NCI-H2227 treated with DMSO at 0.1 percent for 48 hours (cell line): ENCODE results near the gene LCE1A.

Source experiments
- DNase-seq: peaks from one replicate; lab custom pipeline; 2025; lab: John Stamatoyannopoulos, UW

Gene LCE1A, protein sequence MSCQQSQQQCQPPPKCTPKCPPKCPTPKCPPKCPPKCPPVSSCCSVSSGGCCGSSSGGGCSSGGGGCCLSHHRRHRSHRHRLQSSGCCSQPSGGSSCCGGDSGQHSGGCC

GRCh38 chr1:152827173-152827572 lies at the start of gene LCE1A:
Gene LCE1A (plus strand): TSS chr1:152827473. CDS start chr1:152827473, 0 bp downstream.
- no peak for DNase-seq

GRCh38 chr1:152777510-152778137 lies 49.6 kb upstream of the LCE1A start:
- no peak for DNase-seq

DNA sequence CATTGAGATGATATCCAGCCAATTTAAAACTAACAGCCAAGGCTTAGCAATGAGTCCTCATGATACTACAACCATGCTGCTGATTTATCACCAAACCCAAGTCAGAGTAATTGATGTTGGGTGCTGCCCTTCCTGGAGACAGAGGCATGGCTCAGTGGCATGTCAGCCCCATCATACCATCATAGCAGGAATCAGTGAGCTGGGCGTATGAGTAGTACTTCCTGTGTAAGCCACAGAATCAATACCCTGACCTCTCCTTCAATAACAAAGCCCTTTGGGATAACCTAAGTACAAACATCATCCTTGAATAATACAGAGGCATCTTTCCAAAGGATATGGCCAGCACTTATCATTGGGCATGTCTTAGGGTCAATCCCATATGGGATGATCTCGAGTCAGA lies 44.2 kb upstream of the LCE1A start:
- no peak for DNase-seq

GRCh38 chr1:152786077-152786476 lies 41.2 kb upstream of the LCE1A start, which contains the start of gene LCE1E:
Gene LCE1E (plus strand): TSS chr1:152786257. CDS start chr1:152787300, 1,043 bp downstream.
- no peak for DNase-seq

DNA sequence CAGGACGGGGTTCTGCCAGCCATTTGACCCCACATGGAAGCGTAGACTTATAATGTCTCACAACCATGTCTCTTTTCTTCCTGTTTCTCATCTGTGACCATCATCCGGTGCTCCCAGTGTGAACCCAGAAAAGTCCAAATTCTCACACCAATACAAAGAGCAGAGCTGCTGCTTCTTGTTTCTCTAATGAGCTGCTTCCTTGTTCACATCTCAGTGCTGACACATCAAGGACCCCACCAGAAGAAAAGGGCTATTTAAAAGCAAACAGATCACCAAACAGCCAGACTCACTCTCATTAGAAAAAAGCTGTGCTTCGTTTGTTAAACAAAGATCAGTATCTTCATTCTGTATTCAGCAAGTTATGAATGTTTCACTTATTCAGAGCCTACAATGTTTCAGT lies 31.6 kb upstream of the LCE1A start:
- no peak for DNase-seq

DNA sequence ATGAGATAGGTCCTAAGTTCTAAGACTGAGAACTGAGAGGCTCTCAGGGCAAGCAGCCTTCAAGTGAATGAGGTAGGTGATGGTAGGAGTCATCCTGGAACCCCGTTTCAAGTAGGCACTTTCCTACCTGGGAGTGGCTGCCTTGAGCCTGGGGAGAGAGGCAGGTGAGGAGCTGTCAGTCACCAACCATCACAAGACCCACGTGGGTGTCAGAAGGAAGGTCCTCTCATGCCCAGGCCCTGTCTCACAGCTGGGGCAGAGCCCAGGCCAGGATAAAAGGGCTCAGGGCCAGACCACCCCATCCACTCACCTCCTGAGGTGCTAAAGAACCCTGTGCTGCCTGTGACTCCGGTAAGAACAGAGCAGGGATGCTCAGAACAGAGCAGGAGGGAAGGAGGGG lies 30.9 kb upstream of the LCE1A start, which contains the start of gene LCE1D:
TSS of gene LCE1D (plus strand) at position 301 of the 400 bp plus-strand sequence. CDS start 1,074 bp downstream, outside the sequence.
- no peak for DNase-seq

- no peak for DNase-seq
These were observed 25.9 kb upstream of the LCE1A start for GRCh38 chr1:152801333-152801732.

DNA sequence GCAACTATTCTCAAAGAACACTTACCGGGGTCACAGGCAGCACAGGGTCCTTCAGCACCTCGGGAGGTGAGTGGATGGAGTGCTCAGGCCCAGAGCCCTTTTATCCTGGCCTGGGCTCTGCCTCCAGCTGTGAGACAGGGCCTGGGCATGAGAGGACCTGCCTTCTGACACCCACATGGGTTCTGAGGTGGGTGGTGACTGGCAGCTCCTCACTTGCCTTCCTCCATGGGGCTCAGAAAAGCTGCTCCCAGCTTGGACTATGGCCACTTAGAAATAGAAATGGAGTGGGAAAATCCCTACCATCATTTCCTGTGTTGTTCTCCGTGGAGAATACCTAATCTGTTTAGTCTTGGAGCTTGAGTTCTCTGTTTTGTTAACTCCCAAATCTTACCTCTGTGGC lies 20.7 kb upstream of the LCE1A start, which contains the start of gene LCE1C:
TSS of gene LCE1C (minus strand) at position 76 of the 400 bp plus-strand sequence. CDS start 1,173 bp downstream, outside the sequence.
- DNase-seq = no peak

GRCh38 chr1:152811050-152811449 lies 16.2 kb upstream of the LCE1A start:
- no peak for DNase-seq

DNA sequence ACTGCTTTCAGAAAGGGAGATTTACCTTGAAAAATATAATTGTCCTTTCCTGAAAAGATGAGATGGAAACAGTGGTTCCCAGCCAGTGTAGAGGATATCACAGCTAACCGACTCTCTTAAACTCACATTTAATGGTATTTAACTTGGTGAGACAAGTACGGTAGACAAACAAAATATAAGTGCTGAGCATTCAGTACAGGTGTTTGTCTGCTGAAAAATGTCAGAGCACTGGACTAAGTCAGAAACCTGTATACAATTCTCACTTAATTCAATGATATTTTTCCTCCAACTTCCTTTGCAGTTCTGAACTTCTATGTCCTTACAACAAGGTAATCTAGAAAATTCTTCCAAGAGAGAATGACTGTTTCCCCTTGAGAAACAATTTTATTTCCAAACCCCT lies 15.6 kb upstream of the LCE1A start, which contains the start of gene LCE1B:
TSS of gene LCE1B (plus strand) at position 301 of the 400 bp plus-strand sequence. CDS start 476 bp downstream, outside the sequence.
- DNase-seq = no peak

- DNase-seq = no peak
These were observed 10.0 kb upstream of the LCE1A start for GRCh38 chr1:152817309-152817708.

- DNase-seq = no peak
These were observed 4.0 kb upstream of the LCE1A start for GRCh38 chr1:152823294-152823693.

DNA sequence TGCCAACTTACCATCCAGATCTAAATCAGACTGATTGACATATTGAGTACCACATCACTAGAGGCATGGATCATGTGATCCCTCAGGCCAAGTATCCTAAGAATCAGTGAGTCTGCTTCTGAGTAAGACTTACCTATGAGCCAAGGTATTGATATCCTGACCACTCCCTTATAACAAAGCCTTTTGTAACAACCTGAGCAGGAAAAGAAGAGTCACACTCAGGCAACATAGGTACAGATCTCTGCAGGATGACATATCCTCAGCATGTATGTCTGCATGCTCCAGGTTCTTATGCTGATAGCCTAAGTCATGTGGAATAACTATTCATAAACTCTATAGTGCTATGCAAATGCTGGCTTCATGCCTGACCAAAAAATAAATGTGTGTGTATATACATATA lies 2.3 kb upstream of the LCE1A start:
- DNase-seq = no peak

- DNase-seq = no peak
These were observed 9.6 kb downstream of the LCE1A start for GRCh38 chr1:152836870-152837269.

DNA sequence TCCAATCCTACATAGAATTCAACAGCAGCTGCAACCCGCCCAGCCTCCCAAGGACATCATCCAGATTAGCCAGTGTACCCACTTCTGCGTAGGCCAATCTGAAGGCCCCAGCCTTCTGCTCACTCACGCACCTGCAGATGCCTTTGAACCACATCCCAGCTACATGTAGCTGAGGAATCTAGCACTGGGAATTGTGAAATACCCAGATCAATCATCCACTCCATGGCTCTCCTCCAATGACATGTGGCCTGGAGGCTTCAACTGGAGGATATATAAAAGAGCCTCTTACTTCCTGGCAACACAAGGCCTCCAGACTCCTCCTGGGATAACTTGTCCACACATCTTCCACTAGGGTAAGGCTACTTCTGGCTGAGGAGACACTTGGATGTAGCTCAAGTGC lies 15.3 kb downstream of the LCE1A start, which contains the start of gene LCE6A:
TSS of gene LCE6A (plus strand) at position 301 of the 400 bp plus-strand sequence. CDS start 665 bp downstream, outside the sequence.
- no peak for DNase-seq

DNA sequence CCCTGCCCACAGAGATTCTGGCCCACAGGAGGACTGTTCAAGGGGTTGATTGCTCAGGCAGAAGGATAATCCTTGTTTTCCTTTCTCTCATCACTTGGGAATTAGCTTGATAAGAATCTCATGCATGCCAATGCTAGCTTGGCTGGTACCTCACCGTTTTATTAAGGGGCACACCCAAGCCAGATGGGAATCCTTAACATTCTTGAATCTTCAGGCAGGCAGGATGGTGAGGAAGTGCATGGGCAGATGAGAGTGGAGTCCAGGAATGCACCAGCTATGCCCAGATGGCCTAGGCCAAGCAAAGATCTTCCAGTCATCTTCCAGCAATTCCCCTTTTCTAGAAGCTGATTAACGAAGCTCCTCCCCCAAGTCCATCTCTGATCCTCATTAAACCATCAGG lies 28.4 kb downstream of the LCE1A start:
- no peak for DNase-seq

DNA sequence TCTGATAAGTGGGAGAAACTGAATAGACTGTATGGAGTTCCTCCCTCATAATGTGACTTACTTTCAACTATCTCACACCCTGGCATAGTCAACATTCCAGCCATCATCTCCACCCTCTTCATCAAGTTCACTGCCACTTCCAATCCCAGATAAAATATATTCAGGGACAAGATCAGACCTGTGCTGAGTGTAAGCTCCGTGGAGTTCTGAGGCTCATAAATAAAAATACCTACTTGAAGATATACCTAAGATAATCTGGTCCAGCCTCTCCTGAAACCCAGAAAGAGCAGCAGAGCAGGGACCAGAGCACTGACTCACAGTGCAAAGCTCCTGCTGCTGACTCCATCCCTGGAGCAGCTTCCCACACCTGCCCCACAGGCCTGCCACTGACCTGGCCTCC lies 30.8 kb downstream of the LCE1A start:
- no peak for DNase-seq

- no peak for DNase-seq
These were observed 32.4 kb downstream of the LCE1A start, which contains the start of gene LCE7A for GRCh38 chr1:152859696-152860095. Gene LCE7A (plus strand): TSS chr1:152859996. CDS start chr1:152860698, 702 bp downstream.

GRCh38 chr1:152860129-152860528 lies 32.9 kb downstream of the LCE1A start:
- DNase-seq = no peak

DNA sequence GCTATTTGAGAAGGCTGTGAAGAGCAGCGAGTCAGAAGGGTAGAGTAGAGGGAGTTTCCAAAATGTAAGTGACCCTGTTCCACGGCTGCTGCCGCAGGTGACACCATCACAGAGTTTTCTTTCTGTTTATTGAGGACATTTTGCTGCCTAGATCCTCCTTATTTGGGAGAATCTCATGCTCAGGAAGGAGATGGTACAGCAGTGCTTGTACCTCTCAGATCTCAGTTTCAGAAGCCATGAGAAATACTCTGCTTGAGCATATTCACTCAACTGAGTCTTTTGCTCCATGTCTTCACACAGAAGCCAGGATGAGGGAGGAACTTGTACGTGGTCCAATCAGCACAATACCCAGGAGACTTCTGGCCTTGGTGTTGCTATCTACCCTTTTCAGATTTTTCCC lies 34.1 kb downstream of the LCE1A start:
- no peak for DNase-seq

DNA sequence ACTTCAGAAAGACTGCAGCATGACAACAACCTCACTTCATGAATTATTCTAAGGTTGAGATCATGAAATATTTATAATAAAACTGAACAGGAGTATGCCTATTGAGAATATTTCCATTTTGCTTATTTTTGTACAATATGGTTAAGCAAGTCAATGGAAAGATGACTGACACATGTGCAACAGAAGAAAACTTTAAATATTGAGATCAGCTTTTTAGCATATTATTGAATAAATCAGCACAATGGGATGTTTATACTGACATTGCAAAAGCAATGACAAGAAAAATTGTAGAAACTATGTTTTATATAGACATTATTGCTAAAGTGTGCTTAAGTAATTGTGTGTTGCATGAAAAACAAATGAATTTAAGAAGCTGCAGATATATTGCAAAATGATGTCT lies 37.2 kb downstream of the LCE1A start:
- no peak for DNase-seq

DNA sequence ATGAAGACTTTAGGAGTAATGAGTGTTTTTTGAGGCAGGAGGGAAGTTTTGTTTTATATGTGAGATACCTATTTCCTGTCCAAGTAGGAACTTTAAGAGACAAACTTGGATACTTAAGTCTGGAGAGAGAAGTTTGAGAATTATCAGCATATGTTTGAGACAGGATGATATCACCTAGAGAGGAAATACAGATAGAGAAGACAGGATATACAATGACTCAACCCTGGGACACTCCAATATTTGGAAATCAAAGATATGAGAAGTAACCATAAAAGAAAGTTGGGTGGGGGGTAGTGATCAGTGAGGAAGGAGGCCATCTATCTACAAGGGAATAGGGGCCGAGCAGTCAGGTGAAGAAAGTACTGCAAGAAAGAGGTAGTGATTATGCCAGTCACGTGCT lies 39.0 kb downstream of the LCE1A start:
- no peak for DNase-seq

- no peak for DNase-seq
These were observed 42.6 kb downstream of the LCE1A start for GRCh38 chr1:152869808-152870419.
